ENCODE measurements around the gene TECTB.

Gene TECTB

DNA sequence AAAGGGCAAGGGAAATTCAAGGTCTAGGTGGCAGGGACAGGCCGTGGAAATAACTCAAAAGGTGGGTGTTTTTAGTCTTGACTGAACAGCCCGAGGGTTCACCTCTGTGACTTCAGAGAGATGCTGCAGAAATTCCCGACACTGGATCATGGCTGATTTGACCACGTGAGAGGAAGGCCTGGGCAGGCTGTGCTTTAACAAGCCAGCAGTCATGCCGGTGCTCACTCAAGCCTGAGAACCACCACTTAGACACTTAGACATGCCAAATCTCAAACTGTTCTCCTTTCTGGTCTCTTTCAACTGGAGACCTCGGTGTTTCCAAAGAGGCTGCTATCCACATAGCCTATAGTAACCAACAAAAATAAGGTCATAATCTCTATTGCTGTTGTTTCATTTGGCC lies 15.4 kb downstream of the TECTB start:
- no peak overlapping the region for H2AFZ ChIP-seq (ENCODE audit: low read depth, low read length, severe bottlenecking)
- H3K4me2 ChIP-seq (ENCODE audit: low read depth, low read length, poor library complexity, severe bottlenecking) = no peak overlapping the region
- TF ChIP-seq EZH2phosphoT487 (conservative IDR thresholded peaks at IDR 0.05; ENCODE audit: low read length) = no peak
- no peak for TF ChIP-seq CTCF (IDR thresholded peaks at IDR 0.05; ENCODE audit: insufficient read depth, low read length, poor library complexity, severe bottlenecking)
- no peaks in the 10 kb centered on the region for H3K9me3 ChIP-seq (ENCODE audit: insufficient read depth, low read length)
- H3K79me2 ChIP-seq (ENCODE audit: insufficient read depth, low read length) = no peaks in the 10 kb centered on the region
- no peaks in the 10 kb centered on the region for H3F3A ChIP-seq (ENCODE audit: insufficient read depth)
- no peaks in the 10 kb centered on the region for H3K36me3 ChIP-seq (ENCODE audit: low read length)
- H4K20me1 ChIP-seq (ENCODE audit: low read depth, low read length) = no peaks in the 10 kb centered on the region
- H3K9ac ChIP-seq (ENCODE audit: low read length) = no peak overlapping the region
- no peaks in the 10 kb centered on the region for H3K9me2 ChIP-seq (replicated peaks; ENCODE audit: insufficient read depth, low read length)
- H3K27ac ChIP-seq (ENCODE audit: low read depth, low read length) = no peak overlapping the region
- H3K4me3 ChIP-seq (ENCODE audit: insufficient read depth, low read length, poor library complexity, severe bottlenecking) = no peak overlapping the region
- no peaks in the 10 kb centered on the region for H3K27me3 ChIP-seq (ENCODE audit: low read length)

GRCh38 chr10:112299456-112299855 lies 16.3 kb downstream of the TECTB start:
- Histone ChIP-seq H4K20me1 (ENCODE audit: low read depth, low read length) (no peaks in the 10 kb centered on the region), H3K27ac (ENCODE audit: low read depth, low read length) (no peak overlapping the region), H3K9ac (ENCODE audit: low read length) (no peak overlapping the region), H2AFZ (ENCODE audit: low read depth, low read length, severe bottlenecking) (no peak overlapping the region), H3K9me2 (replicated peaks; ENCODE audit: insufficient read depth, low read length) (no peaks in the 10 kb centered on the region), H3K36me3 (ENCODE audit: low read length) (no peaks in the 10 kb centered on the region), H3F3A (ENCODE audit: insufficient read depth) (no peaks in the 10 kb centered on the region), H3K79me2 (ENCODE audit: insufficient read depth, low read length) (no peaks in the 10 kb centered on the region), H3K9me3 (ENCODE audit: insufficient read depth, low read length) (no peaks in the 10 kb centered on the region), H3K27me3 (ENCODE audit: low read length) (no peaks in the 10 kb centered on the region), H3K4me2 (ENCODE audit: low read depth, low read length, poor library complexity, severe bottlenecking) (no peak overlapping the region), H3K4me3 (ENCODE audit: insufficient read depth, low read length, poor library complexity, severe bottlenecking) (no peak overlapping the region)
- TF ChIP-seq EZH2phosphoT487 (conservative IDR thresholded peaks at IDR 0.05; ENCODE audit: low read length) (no peak), CTCF (IDR thresholded peaks at IDR 0.05; ENCODE audit: insufficient read depth, low read length, poor library complexity, severe bottlenecking) (no peak)

DNA sequence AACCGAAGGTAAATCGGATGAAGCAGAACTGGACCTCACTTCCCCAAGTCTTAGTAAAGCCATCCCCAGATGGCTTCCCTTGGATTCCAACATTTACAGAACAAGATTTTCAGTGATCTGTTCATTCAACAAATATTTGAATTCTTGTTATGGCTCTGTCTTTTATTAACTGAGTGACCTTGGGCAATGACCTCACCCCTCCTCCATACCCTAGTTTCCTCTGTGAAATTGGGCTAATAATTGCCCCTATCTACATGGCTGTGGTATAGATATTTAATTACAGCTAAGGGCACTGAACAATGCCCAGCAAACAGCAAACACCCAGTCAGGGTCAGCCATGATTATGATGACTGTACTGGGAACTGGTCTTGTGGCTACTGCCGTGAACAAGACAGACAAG lies 19.1 kb downstream of the TECTB start:
- Histone ChIP-seq H3K9ac (ENCODE audit: low read length) (no peak overlapping the region), H3K27me3 (ENCODE audit: low read length) (no peaks in the 10 kb centered on the region), H3F3A (ENCODE audit: insufficient read depth) (no peaks in the 10 kb centered on the region), H3K9me3 (ENCODE audit: insufficient read depth, low read length) (no peaks in the 10 kb centered on the region), H2AFZ (ENCODE audit: low read depth, low read length, severe bottlenecking) (no peak overlapping the region), H3K9me2 (replicated peaks; ENCODE audit: insufficient read depth, low read length) (no peaks in the 10 kb centered on the region), H3K4me2 (ENCODE audit: low read depth, low read length, poor library complexity, severe bottlenecking) (no peak overlapping the region), H3K27ac (ENCODE audit: low read depth, low read length) (no peak overlapping the region), H3K36me3 (ENCODE audit: low read length) (no peaks in the 10 kb centered on the region), H3K79me2 (ENCODE audit: insufficient read depth, low read length) (no peaks in the 10 kb centered on the region), H3K4me3 (ENCODE audit: insufficient read depth, low read length, poor library complexity, severe bottlenecking) (no peak overlapping the region), H4K20me1 (ENCODE audit: low read depth, low read length) (no peaks in the 10 kb centered on the region)
- TF ChIP-seq EZH2phosphoT487 (conservative IDR thresholded peaks at IDR 0.05; ENCODE audit: low read length) = no peak
- no peak for TF ChIP-seq CTCF (IDR thresholded peaks at IDR 0.05; ENCODE audit: insufficient read depth, low read length, poor library complexity, severe bottlenecking)

- H3K79me2 ChIP-seq (ENCODE audit: insufficient read depth, low read length) = no peaks in the 10 kb centered on the region
- H4K20me1 ChIP-seq (ENCODE audit: low read depth, low read length) = no peaks in the 10 kb centered on the region
- no peaks in the 10 kb centered on the region for H3K9me3 ChIP-seq (ENCODE audit: insufficient read depth, low read length)
- H3K9ac ChIP-seq (ENCODE audit: low read length) = no peak overlapping the region
- H3K9me2 ChIP-seq (replicated peaks; ENCODE audit: insufficient read depth, low read length) = no peaks in the 10 kb centered on the region
- H3K4me3 ChIP-seq (ENCODE audit: insufficient read depth, low read length, poor library complexity, severe bottlenecking) = no peak overlapping the region
- H3K27ac ChIP-seq (ENCODE audit: low read depth, low read length) = no peak overlapping the region
- TF ChIP-seq EZH2phosphoT487 (conservative IDR thresholded peaks at IDR 0.05; ENCODE audit: low read length) = no peak
- TF ChIP-seq CTCF (IDR thresholded peaks at IDR 0.05; ENCODE audit: insufficient read depth, low read length, poor library complexity, severe bottlenecking) = no peak
- no peaks in the 10 kb centered on the region for H3K36me3 ChIP-seq (ENCODE audit: low read length)
- no peak overlapping the region for H3K4me2 ChIP-seq (ENCODE audit: low read depth, low read length, poor library complexity, severe bottlenecking)
- H3F3A ChIP-seq (ENCODE audit: insufficient read depth) = no peaks in the 10 kb centered on the region
- H3K27me3 ChIP-seq (ENCODE audit: low read length) = no peaks in the 10 kb centered on the region
- no peak overlapping the region for H2AFZ ChIP-seq (ENCODE audit: low read depth, low read length, severe bottlenecking)
Observed at GRCh38 chr10:112303528-112303927, 20.3 kb downstream of the TECTB start.

All from SU-DHL-6 (cell line).